Measurements from ENCODE around the gene PLCL2.

GRCh38 chr3:16865335-16865734 is 19.4 kb upstream of the PLCL2 start:
- TF ChIP-seq CTCF (IDR thresholded peaks at IDR 0.05) (no peak), ZFX (IDR thresholded peaks at IDR 0.05; ENCODE audit: borderline replicate concordance) (no peak)
